ENCODE results near the gene CNOT11. TPM values are rescaled to one million over a fixed set of nuclear protein-coding genes. Genes with fewer than 3 reads are reported as not detected.
A peak's percentile ranks its signal among the peaks of the same experiment; 100 is the strongest.

Gene CNOT11
- 57.8 TPM for total RNA-seq (2021; ENCODE audit: unreplicated experiment)
- 22.7 and 29.4 TPM in 2 replicates for polyA plus RNA-seq (2012)
- Bru-seq, nascent RNA, result percentile 86 among the genes with signal in this experiment
- percentile 94 among the genes with signal in this experiment for BruChase-seq, experiment 1, labeled RNA remaining after a 6-hour chase
- BruChase-seq, experiment 2, labeled RNA remaining after a 2-hour chase, result percentile 88 among the genes with signal in this experiment
- long read RNA-seq, transcript CNOT11-201 (7 exons, 2,599 nt), result major isoform, 119 of 153 reads
- long read RNA-seq, partial matches to known transcripts, result 10 of 153 reads
- long read RNA-seq, other reads (novel, unspliced or antisense), result 24 of 153 reads

DNA sequence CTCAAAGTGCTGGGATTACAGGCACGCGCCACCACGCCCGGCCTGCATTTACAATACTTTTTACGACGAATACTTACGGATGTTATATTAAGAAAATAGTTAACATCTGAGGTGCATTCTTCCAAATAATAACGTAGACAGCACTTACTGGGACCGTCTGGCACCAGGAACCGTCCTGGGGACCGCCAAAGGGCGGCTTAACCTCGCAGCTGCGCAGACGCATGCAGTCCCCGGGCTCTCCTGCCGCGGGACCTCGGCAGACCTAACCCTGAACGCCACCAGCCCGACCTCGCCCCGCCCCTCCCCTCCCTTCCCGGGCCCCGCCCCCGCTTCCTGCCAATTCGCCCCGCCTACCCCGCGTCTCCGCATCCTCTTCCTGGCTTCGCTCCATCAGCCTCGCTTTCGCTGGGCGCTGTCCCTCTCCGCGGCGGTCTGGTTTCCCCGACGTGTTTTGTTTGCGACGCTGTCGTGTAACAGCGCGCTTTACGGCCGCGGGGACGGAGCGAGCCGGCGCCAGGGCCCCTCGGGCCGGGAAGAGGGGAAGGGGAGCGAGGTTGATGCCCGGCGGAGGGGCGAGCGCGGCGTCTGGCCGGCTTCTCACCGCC lies at the start of gene CNOT11:
CNOT11 (plus strand) TSS at position 479 of the 605 bp plus-strand sequence; CDS start at position 558, 79 bp downstream.
- no peaks in the 10 kb centered on the region for H3K36me3 ChIP-seq (ENCODE audit: control insufficient read depth in 1 of 2, insufficient read depth in 2 of 2, low read length in 2 of 2)
- TF ChIP-seq YY1 (IDR thresholded peaks at IDR 0.05; ENCODE audit: extremely low read depth, insufficient replicate concordance, low read depth, low read length) (peak; percentile 65), CBX3 (IDR thresholded peaks at IDR 0.05; ENCODE audit: low read depth) (no peak; the same call in 1 of the 2 replicates), ELF1 (IDR thresholded peaks at IDR 0.05; ENCODE audit: borderline replicate concordance, low read depth) (no peak), SIN3A (IDR thresholded peaks at IDR 0.05; ENCODE audit: low read depth) (peak; percentile 67), ZNF274 (IDR thresholded peaks at IDR 0.05; ENCODE audit: low read depth, low read length) (no peak), SP1 (IDR thresholded peaks at IDR 0.05; ENCODE audit: low read depth) (peak; percentile 68), POLR2A (IDR thresholded peaks at IDR 0.05; ENCODE audit: borderline replicate concordance, extremely low read depth, insufficient read depth, insufficient read length) (peak; percentile 89), RAD21 (IDR thresholded peaks at IDR 0.05; ENCODE audit: low read depth) (no peak), EGR1 (IDR thresholded peaks at IDR 0.05; ENCODE audit: low read depth) (peak; percentile 79), POLR2AphosphoS5 (IDR thresholded peaks at IDR 0.05; ENCODE audit: low read depth, low read length) (peak; percentile 95)
- TF ChIP-seq, protein P1, sequence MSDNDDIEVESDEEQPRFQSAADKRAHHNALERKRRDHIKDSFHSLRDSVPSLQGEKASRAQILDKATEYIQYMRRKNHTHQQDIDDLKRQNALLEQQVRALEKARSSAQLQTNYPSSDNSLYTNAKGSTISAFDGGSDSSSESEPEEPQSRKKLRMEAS (IDR thresholded peaks at IDR 0.05), result peak; percentile 66
- intact Hi-C loops (cut with micrococcal nuclease), result loop anchor here (1.0 to 5.0 kb wide), 3 partner anchors 135 to 645 kb away; partner anchors contain the start of gene CREG2
- CTCF ChIA-PET, result interaction anchor here (0.9 to 1.5 kb wide), 6 partner anchors 12 to 658 kb away, joined by 3 to 8 read pairs (median 4); no protein-coding TSS in a partner anchor
- peak within 1 kb of the TSS; percentile 84 to 91 for H3K4me3 ChIP-seq (replicated peaks in 1 of 2; ENCODE audit: low read depth in 1 of 2, low read length in 2 of 2)
- H3K4me2 ChIP-seq (ENCODE audit: low read length), result peak within 1 kb of the TSS; percentile 97
- DNase-seq (ENCODE audit: low read depth, low spot score), result peak; percentile 97
- H3K9me2 ChIP-seq (ENCODE audit: insufficient read depth), result no peaks in the 10 kb centered on the region
- no peaks in the 10 kb centered on the region for H4K20me1 ChIP-seq (ENCODE audit: insufficient read depth)
- peak within 1 kb of the TSS; percentile 59 for H2AFZ ChIP-seq (ENCODE audit: low read depth, low read length, poor library complexity, severe bottlenecking)
- no peaks in the 10 kb centered on the region for H3K9me3 ChIP-seq (ENCODE audit: control insufficient read depth in 1 of 2, insufficient read depth in 1 of 2, low read depth in 1 of 2, low read length in 2 of 2)
- H3K79me2 ChIP-seq (ENCODE audit: insufficient read depth, low read length), result peaks cover 43% of the 10 kb centered on the region
- peak; percentile 90 for ATAC-seq
- no peaks in the 10 kb centered on the region for H3K27me3 ChIP-seq (ENCODE audit: insufficient read depth, low read length)
- RAD21 ChIA-PET (ENCODE audit: low non-redundant PET in 1 of 2, low total read pairs in 2 of 2, uncharacterized antibody in 2 of 2, unreplicated experiment in 2 of 2), result interaction anchor here in 1 of 2 experiments (0.8 kb wide), 1 partner anchor 658 kb away, joined by 3 read pairs; no protein-coding TSS in a partner anchor
- no TSS peak for BruUV-seq (replicated peaks)
- POLR2A ChIA-PET, result interaction anchor here (1.2 to 2.1 kb wide), 2 partner anchors 11 to 47 kb away, joined by 3 to 5 read pairs; no protein-coding TSS in a partner anchor
- H3K27ac ChIP-seq (ENCODE audit: low read depth, low read length), result peak within 1 kb of the TSS; percentile 90
- H3K9ac ChIP-seq (ENCODE audit: low read length), result peak within 1 kb of the TSS; percentile 87
- peaks cover 21 to 53% of the 10 kb centered on the region in 2 experiments for H3K4me1 ChIP-seq (ENCODE audit: control insufficient read depth in 1 of 2, insufficient read depth in 2 of 2, low read length in 2 of 2)

Data from HCT116 (cell line).